GM19395 (cell line): ENCODE data around the gene MALT1.
"Not testable (repeated sequence)": the region's sequence is repeated elsewhere in the genome, so short reads cannot be mapped to it uniquely, and the experiment has no call there.

ENCODE experiments used
- ATAC-seq: cut with Tn5 transposase; IDR thresholded peaks from one replicate; pipeline ENCODE4 v1.9.1; 2021; ENCODE audit warnings: mild to moderate bottlenecking, moderate library complexity; ENCODE audit not compliant: unreplicated experiment

MALT1 gene

GRCh38 chr18:58728719-58729118, 57.5 kb downstream of the MALT1 start:
- no peak for ATAC-seq

- ATAC-seq: no peak
Measured at GRCh38 chr18:58730618-58731017, 59.4 kb downstream of the MALT1 start.

- no peak for ATAC-seq
Measured at GRCh38 chr18:58732471-58732870, 61.2 kb downstream of the MALT1 start.

- ATAC-seq: no peak
Measured at GRCh38 chr18:58733866-58734265, 62.6 kb downstream of the MALT1 start.

- ATAC-seq: no peak
Measured at GRCh38 chr18:58738322-58738721, 67.1 kb downstream of the MALT1 start.

GRCh38 chr18:58745914-58746313, 74.6 kb downstream of the MALT1 start:
- ATAC-seq: no peak

GRCh38 chr18:58748899-58749595, 77.8 kb downstream of the MALT1 start:
- no peak for ATAC-seq

GRCh38 chr18:58753976-58754375, 82.7 kb downstream of the MALT1 start:
- ATAC-seq: no peak

GRCh38 chr18:58754544-58755068, 83.3 kb downstream of the MALT1 start:
- ATAC-seq: peak; percentile 54

GRCh38 chr18:58755304-58756010, 84.2 kb downstream of the MALT1 start:
- no peak for ATAC-seq

- ATAC-seq: no peak
Measured at GRCh38 chr18:58756148-58756547, 84.9 kb downstream of the MALT1 start.

GRCh38 chr18:58756596-58757240, 85.5 kb downstream of the MALT1 start:
- no peak for ATAC-seq

GRCh38 chr18:58757351-58757750, 86.1 kb downstream of the MALT1 start:
- ATAC-seq: not testable (repeated sequence)

GRCh38 chr18:58758046-58758445, 86.8 kb downstream of the MALT1 start:
- ATAC-seq: no peak

GRCh38 chr18:58758606-58759005, 87.3 kb downstream of the MALT1 start:
- ATAC-seq: no peak

GRCh38 chr18:58761241-58761969, 90.1 kb downstream of the MALT1 start:
- peak; percentile 80 for ATAC-seq

- no peak for ATAC-seq
Measured at GRCh38 chr18:58761970-58762780, 90.9 kb downstream of the MALT1 start.

GRCh38 chr18:58762781-58763171, 91.5 kb downstream of the MALT1 start:
- no peak for ATAC-seq

- no peak for ATAC-seq
Measured at GRCh38 chr18:58766164-58766563, 94.9 kb downstream of the MALT1 start.

- no peak for ATAC-seq
Measured at GRCh38 chr18:58766946-58767345, 95.7 kb downstream of the MALT1 start.
